Endothelial cell of umbilical vein (primary cell): ENCODE measurements around the gene PTPN14.
"Not testable (repeated sequence)": the region's sequence is repeated elsewhere in the genome, so short reads cannot be mapped to it uniquely, and the experiment has no call there.

Experiments used
- CTCF ChIP-seq, 2 donors: IDR thresholded peaks; 1 replicate in 1 of 2; 2 replicates in 1 of 2; pipeline ENCODE4 v1.5.1; 2011; ENCODE audit warnings: low read length in 2 of 2, mild to moderate bottlenecking in 2 of 2, moderate library complexity in 2 of 2, control low read depth in 1 of 2, inconsistent platforms in 1 of 2, low read depth in 1 of 2; ENCODE audit not compliant: insufficient read depth in 1 of 2; ENCODE audit errors: extremely low read depth in 1 of 2
- MAX ChIP-seq: IDR thresholded peaks from 2 replicates; pipeline ENCODE4 v1.6.1; 2011; ENCODE audit not compliant: insufficient read depth, insufficient read length
- MYC ChIP-seq: IDR thresholded peaks from one replicate; pipeline ENCODE4 v1.6.1; 2011; ENCODE audit warnings: mild to moderate bottlenecking, low read depth, low read length
- POLR2A ChIP-seq: IDR thresholded peaks from 2 replicates; pipeline ENCODE4 v1.6.1; 2012; ENCODE audit warnings: low read depth, mild to moderate bottlenecking, control low read depth, low read length
- POLR2AphosphoS5 ChIP-seq: IDR thresholded peaks from 2 replicates; pipeline ENCODE4 v1.6.1; 2012; ENCODE audit warnings: low read depth, mild to moderate bottlenecking, control low read depth, low read length, moderate library complexity; ENCODE audit not compliant: insufficient read depth

GRCh38 chr1:214394569-214394968 is 156.8 kb downstream of the PTPN14 start:
- not testable (repeated sequence) for TF ChIP-seq MYC; CTCF (IDR thresholded peaks at IDR 0.05; ENCODE audit: extremely low read depth in 1 of 2, insufficient read depth in 1 of 2, low read depth in 1 of 2, low read length in 2 of 2); POLR2A; MAX; POLR2AphosphoS5
